HG03060 (cell line): ENCODE measurements around the gene MTMR3.
"Not testable (repeated sequence)": the region's sequence is repeated elsewhere in the genome, so short reads cannot be mapped to it uniquely, and the experiment has no call there.

Experiments used
- ATAC-seq: cut with Tn5 transposase; IDR thresholded peaks from one replicate; pipeline ENCODE4 v1.9.1; 2021; ENCODE audit warnings: low read depth, moderate number of reproducible peaks; ENCODE audit not compliant: unreplicated experiment

Gene MTMR3

DNA sequence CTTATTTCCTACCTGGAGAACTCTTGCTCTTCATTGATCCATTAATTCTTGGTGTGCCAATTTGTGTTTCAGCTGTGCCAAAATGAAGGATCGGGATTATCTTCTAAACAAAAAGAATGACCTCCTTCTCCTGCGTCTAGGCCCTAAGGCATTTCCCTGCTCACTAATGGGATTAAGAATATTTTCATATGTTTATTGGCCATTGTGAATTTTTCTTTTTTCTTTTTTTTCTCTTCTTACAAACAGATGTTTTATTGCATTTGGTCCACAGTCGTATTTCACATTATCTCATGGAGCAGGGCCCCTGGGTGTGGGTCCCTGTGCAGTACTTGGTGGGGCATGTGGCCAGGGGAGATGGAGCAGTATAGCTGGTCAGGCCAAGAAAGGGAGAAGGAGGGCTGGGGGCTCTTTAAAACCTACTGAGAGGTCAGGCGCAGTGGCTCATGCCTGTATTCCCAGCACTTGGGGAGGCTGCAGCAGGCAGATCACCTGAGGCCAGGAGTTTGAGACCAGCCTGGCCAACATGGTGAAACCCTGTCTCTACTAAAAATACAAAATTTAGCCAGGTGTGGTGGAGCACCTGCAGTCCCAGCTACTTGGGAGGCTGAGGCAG, 162.0 kb downstream of the MTMR3 start:
- no peak for ATAC-seq

DNA sequence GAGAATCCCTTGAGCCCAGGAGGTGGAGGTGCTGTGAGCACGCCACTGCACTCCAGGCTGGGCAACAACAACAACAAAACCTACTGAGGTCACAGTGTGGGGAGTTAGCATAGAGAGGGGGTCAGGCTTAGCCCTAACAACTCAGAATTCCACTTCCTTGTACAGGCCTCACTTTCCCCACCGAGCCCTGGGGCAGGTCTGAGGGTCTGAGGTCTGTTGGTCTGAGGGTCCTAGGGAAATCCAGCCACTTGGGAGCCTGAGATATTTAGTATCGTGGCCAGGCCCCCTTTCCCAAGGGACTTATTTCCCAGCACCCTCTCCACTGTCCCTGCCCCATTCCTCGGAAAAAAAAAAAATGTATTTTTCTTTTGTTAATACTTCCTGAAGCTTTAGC, 162.5 kb downstream of the MTMR3 start:
- ATAC-seq, result no peak

DNA sequence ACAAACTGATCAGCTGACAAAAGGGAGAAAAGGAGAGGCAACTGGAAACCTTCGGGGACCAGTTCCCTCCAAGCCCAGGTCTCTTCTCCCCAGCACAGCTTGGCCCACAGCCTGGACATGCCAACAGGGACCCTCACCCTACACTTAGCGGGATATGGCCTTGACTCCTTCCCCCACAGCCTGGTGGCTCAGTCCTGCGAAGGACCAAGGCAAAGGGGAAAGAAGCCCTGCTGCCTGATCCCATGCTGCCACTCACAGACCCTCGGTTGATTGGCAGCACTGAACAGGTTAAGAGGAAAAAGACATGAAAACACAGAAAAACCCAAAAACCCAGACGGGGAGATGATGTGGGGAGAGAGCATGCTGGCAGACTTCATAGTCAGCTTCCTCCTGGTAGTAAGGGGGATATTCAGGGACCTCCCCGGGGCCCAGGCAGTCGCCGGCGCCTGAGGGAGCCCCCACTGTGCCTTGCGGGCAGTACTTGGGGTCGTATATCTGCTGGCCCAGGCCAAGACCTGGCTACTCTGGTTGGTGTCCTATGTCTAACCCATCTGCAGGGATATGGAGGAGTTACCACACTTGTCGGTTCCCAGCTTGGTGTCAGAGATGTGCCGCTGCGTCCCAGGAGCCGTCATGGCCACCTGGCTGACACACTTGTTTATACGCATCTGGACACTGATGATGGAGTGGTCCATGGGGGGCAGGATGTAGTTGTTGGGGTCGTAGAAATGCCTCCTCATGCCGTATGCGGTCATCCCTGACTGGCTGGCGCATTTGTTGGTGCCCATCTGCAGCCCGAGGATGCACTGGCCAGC, 163.1 kb downstream of the MTMR3 start:
- ATAC-seq, result no peak

DNA sequence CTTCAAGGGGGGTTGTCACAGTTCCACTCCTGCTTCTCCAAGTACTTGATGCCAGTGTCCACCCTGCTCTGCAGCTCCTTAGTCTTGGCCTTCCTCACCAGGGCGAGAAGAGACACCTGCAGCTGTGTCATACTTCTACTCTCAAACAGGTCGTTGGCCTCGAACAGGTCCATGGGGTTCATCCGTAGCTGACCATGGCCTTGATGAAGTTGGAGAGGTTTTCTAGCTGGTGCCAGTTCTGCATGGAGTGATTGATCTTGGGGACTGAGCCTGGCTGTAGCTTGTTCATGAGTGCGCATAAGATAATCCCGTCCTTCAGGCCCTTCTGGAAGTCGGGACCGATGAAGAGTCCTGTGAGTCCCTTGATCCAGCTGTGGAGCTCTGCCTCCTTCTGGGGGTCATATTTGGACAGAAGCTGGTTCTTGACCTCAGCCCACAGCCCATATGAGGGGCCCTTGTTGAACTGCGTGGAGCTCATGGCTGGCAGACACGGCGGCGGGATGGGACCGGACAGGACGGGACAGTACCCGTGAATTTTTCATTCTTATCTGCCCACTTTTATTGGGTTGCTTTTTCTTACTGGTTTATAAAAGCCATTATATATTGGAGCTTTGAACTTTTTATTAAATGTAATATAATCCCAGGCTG, 163.9 kb downstream of the MTMR3 start:
- no peak for ATAC-seq

DNA sequence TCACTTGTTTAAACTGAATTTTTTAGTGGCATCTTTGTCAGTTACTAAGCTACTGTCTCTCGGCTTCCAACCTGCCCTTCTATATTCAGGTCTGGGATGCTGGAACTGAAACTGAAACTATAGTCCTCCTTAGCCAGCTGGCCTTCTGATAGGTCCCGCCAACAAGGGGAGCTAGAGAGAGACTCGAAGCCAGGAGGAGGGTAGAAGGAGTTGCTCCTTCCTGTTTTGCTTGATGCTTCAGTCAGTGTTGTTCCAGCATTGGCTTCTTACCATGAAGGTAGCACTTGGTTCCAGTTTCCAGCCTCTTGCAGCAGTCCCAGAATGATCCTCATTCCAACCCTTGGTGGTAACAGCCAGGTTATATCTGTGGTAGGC, 164.4 kb downstream of the MTMR3 start:
- ATAC-seq, result no peak

DNA sequence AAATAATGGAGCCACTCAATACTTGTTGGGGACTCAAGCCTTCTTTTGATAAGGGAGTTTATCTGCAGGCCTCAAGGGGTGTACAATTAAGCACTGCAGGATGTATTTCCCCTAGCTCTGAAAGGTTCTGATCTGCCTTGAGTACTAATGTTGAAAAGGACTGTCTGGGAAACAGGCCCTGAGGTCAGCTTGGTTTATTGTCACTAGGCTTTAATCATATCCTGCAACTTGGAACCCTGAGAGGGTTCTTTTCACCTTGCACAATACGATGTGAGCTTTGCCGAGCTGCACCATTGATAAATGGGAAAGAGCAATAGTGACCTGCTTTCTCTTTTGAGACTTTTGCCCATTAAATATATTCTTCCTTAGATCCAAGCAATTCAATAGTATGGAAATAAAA, 165.7 kb downstream of the MTMR3 start:
- no peak for ATAC-seq

DNA sequence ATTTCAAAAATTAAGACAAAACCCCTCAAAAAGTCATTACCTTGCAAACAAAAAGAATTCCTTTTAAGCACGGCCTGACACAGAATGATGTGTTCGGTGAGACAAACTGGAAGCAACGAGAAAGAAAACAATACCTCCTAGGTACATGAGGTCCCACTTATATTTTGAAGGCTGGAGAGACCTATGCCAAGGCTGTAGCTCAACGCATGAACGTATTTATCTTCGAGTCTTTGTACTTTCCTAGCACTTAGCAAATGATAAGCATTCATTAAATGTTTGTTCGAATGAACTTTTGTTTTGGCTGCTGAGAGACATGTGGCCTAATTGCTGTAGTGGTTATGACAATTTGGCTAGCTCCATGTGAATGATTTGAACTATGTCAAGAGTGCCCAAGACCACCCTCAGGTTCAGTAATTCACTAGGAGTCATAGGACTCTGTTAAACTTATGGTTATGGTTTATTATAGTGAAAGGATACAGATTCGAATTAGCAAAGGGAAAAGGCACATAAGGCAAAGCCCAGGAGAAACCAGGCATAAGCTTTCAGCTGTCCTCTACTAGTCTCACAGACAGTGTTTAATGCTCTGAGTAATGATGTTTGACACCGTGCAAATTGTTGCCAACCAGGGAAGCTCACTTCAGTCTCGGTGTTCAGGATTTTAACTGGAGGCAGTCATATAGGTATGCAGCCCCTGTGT, 171.2 kb downstream of the MTMR3 start:
- ATAC-seq, result no peak

DNA sequence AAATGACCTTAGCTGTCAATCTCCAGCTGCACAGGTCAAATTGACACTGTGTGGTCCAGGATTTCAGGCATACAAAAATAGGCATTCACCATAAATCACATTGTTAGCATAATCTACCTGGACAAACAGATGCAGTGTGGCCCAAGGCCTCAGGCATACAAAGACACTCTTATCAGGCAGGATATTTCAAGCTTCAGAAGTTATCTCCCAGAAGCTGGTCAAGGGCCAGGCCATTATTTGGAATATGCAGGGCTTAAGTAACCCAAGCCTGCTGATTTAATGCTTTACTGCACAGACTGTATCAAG, 171.7 kb downstream of the MTMR3 start:
- ATAC-seq, result no peak

DNA sequence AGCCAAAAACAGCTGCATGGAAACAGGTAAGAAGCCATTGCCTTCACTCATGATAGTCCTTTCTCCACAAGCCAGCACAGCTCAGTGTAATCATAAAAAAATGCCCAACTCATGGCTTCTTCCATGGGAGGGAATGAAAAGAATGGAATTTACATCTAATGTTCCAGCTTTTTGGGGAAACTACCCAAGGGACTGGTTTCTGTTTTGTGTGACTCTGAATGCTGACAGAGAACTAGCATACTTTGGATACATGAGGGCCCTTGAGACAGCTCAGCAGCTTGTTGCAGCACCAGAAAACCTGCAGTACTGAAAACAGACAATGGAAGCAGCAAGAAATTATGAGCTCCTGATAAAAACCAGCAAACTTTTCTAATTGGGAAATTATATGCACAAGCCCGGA, 173.0 kb downstream of the MTMR3 start:
- ATAC-seq, result no peak

DNA sequence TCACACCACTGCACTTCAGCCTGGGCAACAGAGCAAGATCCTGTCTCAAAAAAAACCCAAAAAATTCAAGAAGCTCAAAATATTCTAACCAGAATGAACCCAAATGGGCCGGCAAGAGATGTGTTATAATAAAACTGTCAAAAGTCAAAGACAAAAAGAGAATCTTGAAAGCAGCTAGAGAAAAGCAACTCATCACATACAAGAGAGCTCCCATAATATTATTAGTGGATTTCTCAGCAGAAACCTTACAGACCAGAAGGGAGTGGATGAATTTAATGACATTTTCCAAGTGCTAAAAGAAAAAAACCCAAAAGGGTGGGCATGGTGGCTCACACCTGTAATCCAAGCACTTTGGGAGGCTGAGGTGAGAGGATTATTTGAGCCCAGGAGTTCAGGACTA, 174.4 kb downstream of the MTMR3 start:
- ATAC-seq, result no peak

DNA sequence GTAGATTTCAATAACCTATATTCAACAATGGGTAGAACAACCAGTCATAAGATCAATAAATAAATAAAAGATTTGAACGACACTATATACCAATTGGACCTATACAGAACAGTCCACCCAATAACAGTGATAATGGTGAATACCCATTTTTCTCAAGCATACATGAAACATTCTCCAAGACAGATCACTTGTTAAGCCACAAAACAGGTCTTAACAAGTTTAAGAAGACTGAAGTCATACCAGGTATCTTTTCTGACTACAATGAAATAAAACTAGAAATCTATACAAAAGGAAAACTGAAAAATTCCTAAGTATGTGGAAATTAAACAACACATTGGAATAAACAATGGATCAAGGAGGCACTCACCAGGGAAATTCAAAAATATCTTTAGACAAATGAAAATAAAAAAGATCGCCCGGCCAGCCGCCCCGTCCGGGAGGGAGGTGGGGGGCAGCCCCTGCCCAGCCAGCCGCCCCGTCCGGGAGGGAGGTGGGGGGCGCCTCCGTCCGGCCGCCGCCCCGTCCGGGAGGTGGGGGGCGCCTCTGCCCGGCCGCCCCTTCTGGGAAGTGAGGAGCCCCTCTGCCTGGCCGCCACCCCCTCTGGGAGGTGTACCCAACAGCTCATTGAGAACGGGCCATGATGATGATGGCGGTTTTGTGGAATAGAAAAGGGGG, 176.5 kb downstream of the MTMR3 start:
- not testable (repeated sequence) for ATAC-seq

DNA sequence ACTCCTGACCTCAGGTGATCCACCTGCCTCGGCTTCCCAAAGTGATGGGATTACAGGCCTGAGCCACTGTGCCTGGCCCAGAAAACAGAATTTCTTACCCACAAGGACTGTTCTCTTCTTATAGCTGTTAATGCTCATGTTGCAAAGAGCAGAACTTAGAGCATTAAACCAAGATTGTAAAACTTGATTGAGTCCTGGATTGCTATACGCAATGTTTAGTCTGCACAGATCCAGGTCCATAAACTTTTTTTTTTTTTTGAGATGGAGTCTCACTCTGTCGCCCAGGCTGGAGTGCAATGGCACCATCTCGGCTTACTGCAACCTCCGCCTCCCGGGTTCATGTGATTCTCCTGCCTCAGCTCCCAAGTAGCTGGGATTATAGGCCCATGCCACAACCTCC, 178.1 kb downstream of the MTMR3 start:
- not testable (repeated sequence) for ATAC-seq

DNA sequence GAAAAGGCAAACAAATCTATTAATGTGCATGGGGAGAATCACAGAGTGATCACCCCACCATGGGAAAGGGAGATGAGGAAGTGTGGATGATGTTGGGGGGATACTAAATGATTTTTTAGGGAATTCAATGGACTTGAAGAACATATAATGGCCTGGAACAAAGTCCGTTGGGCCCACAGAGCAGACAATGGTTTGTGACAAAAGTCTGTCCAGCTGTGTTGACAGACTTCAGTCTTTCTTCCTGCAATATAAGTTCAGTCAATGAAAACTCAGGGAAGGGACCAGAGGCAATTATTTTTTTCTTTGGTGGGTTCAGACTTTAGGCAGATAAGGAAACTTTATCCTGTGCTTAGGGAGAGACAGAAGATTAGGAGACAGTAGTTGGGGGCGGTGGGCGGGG, 179.3 kb downstream of the MTMR3 start:
- ATAC-seq, result no peak

DNA sequence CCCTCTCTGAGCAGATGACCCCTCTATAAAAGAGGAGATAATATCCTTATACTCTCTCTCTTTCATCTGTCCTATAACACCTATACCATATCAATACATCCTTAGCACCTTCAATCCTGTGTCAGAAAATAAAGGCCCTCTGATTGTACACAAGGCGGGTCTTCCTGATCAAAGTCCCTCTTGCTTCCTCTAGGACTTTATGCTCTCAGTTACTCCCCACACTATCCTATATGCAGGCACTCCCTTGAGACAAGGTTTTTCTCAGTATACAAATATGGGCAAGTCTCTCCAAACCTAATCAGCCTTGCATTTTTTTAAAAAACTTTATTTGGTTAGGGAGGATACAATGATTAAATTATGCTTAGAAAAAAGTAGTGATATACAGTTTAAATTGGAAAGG, 180.0 kb downstream of the MTMR3 start:
- no peak for ATAC-seq

DNA sequence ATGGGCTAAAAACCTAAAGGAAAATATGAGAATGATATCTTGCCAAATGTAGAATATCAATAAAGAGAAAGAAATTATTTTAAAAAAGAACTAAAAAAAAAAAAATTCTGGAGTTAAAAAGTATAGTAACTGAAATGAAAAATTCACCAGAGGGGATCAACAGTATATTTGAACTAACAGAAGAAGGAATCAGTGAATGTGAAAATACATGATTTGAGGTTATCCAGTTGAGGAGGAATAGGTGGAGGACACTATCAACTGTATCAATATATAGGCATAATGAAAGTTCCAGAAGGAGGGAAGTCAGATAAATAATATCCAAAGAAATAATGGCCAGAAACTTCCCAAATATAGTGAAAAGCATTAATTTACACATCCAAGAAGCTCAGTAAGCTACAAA, 181.2 kb downstream of the MTMR3 start:
- ATAC-seq, result no peak

DNA sequence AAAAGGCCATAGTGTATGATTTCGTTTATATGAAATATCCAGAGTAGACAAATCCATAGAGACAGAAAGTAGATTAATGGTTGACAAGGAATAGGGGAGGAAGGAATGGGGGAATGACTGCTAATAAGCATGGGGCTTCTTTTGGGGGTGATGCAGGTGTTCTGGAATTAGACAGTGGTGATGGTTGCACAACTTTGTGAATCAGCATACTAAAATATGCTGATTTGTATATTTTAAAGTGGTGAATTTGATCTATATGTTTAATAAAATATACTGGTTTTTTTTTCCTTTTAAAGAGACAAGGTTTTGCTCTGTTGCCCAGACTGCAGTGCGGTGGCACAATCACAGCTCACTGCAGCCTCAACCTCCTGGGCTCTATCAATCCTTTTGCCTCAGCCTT, 190.8 kb downstream of the MTMR3 start:
- no peak for ATAC-seq

DNA sequence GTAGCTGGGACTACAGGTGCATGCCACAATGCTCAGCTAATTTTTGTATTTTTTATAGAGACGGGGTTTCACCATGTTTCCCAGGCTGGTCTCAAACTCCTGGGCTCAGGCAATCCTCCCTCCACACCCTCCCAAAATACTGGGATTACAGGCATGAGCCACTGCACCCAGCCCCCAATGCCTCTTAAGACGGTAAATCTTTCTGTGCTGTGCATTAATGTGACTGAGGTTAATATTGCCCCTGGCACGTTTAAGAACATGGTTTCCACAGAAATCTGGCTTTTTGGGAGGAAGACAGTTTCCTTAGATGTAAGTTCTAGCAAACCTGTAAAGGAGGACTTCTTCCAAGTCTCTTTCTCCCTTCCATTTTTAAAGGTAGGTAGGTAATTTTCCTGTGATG, 191.2 kb downstream of the MTMR3 start:
- no peak for ATAC-seq

DNA sequence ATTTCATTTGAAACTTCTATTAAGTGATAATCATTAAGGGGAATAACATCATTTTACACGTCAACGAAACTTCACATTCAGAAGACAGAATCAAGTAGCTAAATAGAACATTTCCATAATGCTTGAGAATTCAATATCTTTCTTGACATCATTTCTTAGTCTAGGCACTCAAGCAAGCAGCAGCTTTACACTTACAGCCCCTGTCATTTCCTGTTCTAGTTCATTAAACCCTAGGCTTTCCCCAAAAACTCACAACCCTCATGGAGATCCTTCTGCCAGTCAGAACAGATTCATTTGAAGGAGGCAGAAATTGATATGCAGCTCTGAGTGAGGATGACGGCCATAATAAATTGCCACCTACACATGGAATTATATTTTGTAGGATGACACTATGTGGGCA, 192.0 kb downstream of the MTMR3 start:
- no peak for ATAC-seq

DNA sequence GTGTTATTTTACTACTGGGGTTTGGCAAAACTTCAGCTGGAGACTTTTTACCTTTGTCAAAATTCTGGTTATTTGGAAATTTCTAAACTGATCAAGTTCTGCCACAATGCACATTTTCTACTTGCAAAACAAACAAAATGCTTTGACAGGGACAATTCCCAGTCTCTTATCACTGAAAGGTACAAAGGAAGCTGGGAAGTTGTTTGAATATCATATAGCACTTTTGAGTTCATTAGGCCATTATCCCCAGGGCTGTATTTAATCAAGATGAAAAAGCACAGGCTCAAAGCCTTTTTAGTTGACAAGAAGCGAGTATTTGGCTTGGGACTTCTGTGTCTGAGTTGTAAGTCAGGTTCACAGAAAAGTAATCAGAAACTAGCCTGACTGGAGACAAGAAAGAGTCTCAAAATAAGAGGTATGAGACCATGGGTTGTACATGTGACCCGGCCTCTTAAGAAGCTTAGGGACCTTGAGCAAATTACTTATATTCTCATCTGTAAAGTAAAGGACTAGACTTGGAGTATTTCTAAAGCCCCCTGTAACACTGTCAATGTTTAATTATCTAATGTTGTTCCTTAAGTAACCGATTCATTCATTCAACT, 194.4 kb downstream of the MTMR3 start:
- ATAC-seq, result no peak
